AG10803 (cell line): ENCODE results near the gene RAB4B.
"Not testable (repeated sequence)": the region's sequence is repeated elsewhere in the genome, so short reads cannot be mapped to it uniquely, and the experiment has no call there.

Experiments
- DNase-seq: peaks from one replicate; pipeline ENCODE4 v3.0.0; 2010; ENCODE audit warnings: low read depth
- H3K4me3 ChIP-seq: 2 replicates; pipeline ENCODE4 v1.5.1; 2011; ENCODE audit warnings: mild to moderate bottlenecking, low read length, control low read depth
- TF ChIP-seq, protein P1 (sequence below): conservative IDR thresholded peaks from 2 replicates; pipeline ENCODE4 v1.5.1; 2011; ENCODE audit warnings: mild to moderate bottlenecking, low read length, control low read depth, inconsistent platforms

Gene RAB4B

DNA sequence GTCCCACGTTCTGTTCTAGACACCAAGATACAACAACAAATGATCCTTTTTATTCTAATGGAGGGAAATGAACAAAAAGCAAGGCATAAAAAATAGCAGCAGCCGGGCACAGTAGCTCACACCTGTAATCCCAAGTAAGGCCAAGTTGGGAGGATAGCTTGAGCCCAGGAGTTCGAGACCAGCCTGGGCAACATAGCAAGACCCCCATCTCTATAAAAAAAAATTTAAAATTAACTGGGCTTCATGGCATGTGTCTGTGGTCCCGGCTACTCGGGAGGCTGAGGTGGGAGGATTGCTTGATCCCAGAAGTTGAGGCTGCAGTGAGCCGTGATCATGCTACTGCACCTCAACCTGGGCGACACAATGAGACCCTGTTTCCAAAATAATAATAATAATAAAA, 1.7 kb upstream of the RAB4B start:
- TF ChIP-seq, protein P1, sequence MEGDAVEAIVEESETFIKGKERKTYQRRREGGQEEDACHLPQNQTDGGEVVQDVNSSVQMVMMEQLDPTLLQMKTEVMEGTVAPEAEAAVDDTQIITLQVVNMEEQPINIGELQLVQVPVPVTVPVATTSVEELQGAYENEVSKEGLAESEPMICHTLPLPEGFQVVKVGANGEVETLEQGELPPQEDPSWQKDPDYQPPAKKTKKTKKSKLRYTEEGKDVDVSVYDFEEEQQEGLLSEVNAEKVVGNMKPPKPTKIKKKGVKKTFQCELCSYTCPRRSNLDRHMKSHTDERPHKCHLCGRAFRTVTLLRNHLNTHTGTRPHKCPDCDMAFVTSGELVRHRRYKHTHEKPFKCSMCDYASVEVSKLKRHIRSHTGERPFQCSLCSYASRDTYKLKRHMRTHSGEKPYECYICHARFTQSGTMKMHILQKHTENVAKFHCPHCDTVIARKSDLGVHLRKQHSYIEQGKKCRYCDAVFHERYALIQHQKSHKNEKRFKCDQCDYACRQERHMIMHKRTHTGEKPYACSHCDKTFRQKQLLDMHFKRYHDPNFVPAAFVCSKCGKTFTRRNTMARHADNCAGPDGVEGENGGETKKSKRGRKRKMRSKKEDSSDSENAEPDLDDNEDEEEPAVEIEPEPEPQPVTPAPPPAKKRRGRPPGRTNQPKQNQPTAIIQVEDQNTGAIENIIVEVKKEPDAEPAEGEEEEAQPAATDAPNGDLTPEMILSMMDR: no peak
- H3K4me3 ChIP-seq: no peak overlapping the region
- no peak for DNase-seq

DNA sequence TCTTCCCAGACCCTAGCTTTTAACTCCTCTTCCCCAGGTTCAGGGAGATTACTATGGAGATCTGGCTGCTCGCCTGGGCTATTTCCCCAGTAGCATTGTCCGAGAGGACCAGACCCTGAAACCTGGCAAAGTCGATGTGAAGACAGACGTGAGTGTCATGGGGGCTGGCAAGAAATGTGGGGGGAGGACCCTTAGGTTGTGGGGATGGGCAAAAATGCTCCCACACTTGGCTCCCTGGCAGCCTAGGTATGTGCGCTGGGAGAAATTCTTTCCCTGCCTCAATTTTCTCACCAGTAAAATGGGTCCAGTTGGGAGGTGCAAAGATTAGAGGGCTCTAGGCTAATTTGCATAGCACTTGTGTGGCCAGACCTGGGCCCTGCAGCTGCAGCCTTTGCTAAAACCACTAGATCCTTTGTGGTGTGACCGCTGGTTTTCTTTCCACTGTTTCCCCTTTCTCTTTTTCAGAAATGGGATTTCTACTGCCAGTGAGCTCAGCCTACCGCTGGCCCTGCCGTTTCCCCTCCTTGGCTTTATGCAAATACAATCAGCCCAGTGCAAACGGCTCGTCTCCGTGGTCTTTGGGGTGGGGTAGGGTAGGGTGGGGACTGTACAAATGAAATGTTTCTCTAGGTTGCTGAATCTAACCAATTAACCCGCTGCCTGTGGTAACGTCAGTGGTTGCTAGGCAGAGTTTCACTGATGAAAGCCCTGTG, 959 bp upstream of the RAB4B start:
- TF ChIP-seq, protein P1: no peak
- peak overlapping the region; percentile 92 for H3K4me3 ChIP-seq
- DNase-seq: peak; percentile 88

DNA sequence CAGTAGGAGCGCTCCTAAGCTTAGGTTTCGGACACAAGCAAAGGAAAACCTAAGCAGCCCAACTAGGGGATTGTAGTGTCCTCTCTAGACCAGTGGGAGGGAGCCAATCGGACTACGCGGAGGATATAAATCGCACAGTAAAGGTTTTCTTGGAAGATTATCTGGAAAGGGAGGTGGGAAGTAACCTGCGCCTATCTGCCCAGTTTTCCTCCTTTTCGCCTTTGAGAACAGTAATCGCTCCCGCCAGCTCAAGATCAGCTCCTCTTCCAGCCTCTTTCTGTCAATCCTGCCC, 456 bp upstream of the RAB4B start:
- no peak for DNase-seq
- TF ChIP-seq, protein P1: no peak
- peak overlapping the region; percentile 92 for H3K4me3 ChIP-seq

DNA sequence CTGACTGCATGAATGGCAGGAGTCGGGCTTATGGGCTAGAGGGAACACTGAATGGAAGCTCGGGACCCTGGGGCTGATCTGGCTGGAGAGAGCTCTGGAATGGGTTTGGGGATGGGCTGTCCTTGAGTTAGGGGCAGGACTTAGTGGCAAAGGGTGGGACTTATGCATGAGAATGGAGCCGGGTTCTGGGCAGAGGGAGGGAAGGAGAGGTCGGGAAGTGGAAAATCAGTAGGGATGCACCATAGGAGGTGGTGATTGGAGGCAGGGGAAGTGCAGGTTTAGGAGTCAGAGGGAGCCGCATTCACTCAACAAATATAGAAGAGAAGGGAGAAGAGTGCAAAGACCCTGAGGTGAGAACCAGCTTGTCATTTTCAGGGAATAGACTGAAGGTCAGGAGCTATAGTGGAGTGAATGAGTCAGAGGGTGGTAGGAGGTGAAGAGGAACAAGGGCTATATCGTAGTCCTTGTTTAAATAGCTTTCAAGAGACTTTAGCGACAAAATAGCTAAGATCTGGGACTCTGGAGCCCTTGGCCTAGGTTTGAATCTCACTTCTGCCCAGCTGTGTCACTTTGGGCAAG, 748 bp downstream of the RAB4B start:
- TF ChIP-seq, protein P1: no peak
- DNase-seq: no peak
- H3K4me3 ChIP-seq: peak overlapping the region; percentile 76

DNA sequence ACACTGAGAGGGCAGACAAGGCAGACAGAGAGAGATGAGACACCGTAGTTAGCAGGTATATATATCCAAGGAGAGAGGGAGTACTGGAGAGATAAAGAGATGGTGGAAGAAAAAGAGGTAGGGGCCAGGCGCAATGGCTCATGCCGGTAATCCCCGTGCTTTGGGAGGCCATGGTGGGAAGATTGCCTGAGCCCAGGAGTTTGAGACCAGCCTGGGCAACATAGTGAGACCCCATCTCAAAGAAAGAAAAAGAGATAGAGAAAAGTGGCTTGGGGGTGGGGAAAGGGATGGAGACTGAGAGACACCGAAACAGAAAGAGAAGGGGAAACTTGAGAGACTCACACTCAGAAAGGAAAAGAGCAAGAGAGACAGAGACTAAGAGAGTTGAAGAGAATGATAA, 2.5 kb downstream of the RAB4B start:
- H3K4me3 ChIP-seq: no peak overlapping the region
- no peak for DNase-seq
- TF ChIP-seq, protein P1: no peak

DNA sequence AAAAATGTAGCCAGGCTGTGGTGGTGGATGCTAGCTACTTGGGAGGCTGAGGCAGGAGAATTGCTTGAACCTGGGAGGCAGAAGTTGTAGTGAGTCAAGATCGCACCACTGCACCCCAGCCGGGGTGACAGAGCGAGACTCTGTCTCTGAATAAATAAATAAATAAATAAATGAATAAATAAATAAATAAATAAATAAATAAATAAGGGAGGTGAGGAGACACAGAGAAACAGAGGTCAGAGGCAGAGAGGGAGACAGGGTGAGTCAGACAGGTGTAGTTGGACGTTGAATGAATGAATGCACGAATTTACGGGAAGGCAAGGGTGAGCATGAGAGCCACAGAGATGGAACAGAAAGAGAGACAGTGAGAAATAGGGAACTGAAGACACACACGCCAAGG, 3.1 kb downstream of the RAB4B start:
- TF ChIP-seq, protein P1: no peak
- H3K4me3 ChIP-seq: no peak overlapping the region
- DNase-seq: no peak

DNA sequence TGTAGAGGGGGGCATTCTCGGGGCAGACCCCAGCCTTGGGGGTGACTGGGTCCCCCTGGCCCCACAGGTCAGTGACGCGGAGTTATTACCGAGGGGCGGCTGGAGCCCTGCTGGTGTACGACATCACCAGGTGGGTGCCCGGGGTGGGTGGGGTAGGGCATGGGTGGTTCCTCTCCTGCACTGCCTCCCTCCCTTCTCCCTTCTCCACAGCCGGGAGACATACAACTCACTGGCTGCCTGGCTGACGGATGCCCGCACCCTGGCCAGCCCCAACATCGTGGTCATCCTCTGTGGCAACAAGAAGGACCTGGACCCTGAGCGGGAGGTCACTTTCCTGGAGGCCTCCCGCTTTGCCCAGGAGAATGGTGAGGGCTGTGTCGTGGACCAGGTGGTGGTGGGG, 5.7 kb downstream of the RAB4B start:
- no peak overlapping the region for H3K4me3 ChIP-seq
- DNase-seq: no peak
- TF ChIP-seq, protein P1: no peak

DNA sequence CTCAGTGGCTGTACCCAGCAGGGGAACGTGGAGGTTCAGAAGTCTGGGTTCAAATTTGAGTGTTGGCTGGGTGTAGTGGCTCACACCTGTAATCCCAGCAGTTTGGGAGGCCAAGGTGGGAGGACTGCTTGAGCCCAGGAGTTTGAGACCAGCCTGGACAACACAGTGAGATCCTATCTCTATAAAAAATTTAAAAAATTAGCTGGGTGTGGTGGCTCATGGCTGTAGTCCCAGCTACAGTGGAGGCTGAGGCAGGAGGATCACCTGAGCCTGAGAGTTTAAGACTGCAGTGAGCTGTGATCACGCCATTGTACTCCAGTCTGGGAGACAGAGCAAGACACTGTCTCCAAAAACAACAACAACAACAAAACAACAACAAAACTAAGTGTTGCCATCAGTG, 6.1 kb downstream of the RAB4B start:
- not testable (repeated sequence) for H3K4me3 ChIP-seq, DNase-seq
